Peyer's patch (tissue), 4 donors: ENCODE results near the gene MAN1A2.

Experiments used
- CTCF ChIP-seq, 6 experiments: fragments of 450-650 bp in 4 of 6; fragments of 200-600 bp in 2 of 6; sonication (generic) in 1 of 6; IDR thresholded peaks; one replicate each; pipeline ENCODE4 v1.5.1; 2017 to 2019; ENCODE audit warnings: antibody characterized with exemption in 6 of 6, mild to moderate bottlenecking in 3 of 6, moderate library complexity in 1 of 6
- POLR2A ChIP-seq, 2 donors: fragments of 450-650 bp; IDR thresholded peaks; one replicate each; pipeline ENCODE4 v1.5.1; 2017; ENCODE audit warnings: antibody characterized with exemption in 2 of 2, mild to moderate bottlenecking in 2 of 2, moderate library complexity in 2 of 2

GRCh38 chr1:117499071-117499470 is 131.8 kb downstream of the MAN1A2 start:
- TF ChIP-seq CTCF (IDR thresholded peaks at IDR 0.05) (no peak), POLR2A (IDR thresholded peaks at IDR 0.05) (no peak)
